Psoas muscle (tissue), 8 donors: ENCODE measurements around the gene ZNF610. TPM values are rescaled to one million over a fixed set of nuclear protein-coding genes. Genes with fewer than 3 reads are reported as not detected.

Source experiments
- ATAC-seq, 4 donors: fragments of 200-7000 bp; cut with Tn5 transposase; one replicate each; pipeline ENCODE4 v1.9.1; 2020; ENCODE audit warnings: moderate library complexity in 3 of 4, mild to moderate bottlenecking in 2 of 4
- DNase-seq, 2 donors: peaks; one replicate each; pipeline ENCODE4 v3.0.0-alpha.2; 2020
- H3K27ac ChIP-seq: fragments of 200-600 bp; one replicate; pipeline ENCODE4 v1.8.0; 2022
- H3K27me3 ChIP-seq, 3 donors: fragments of 200-600 bp in 1 of 3; one replicate each; pipeline versions ENCODE4 v1.6.1 to v1.8.0; 2013 to 2022; ENCODE audit warnings: low read length in 2 of 3, mild to moderate bottlenecking in 2 of 3, moderate library complexity in 1 of 3; ENCODE audit not compliant: insufficient read depth in 3 of 3
- H3K36me3 ChIP-seq, 2 donors: fragments of 200-600 bp in 1 of 2; one replicate each; pipeline versions ENCODE4 v1.6.1 to v1.8.0; 2013 to 2022; ENCODE audit warnings: low read depth in 1 of 2, mild to moderate bottlenecking in 1 of 2, moderate library complexity in 1 of 2; ENCODE audit not compliant: insufficient read depth in 1 of 2
- H3K4me1 ChIP-seq: fragments of 200-600 bp; one replicate; pipeline ENCODE4 v1.8.0; 2022
- H3K4me3 ChIP-seq: fragments of 200-600 bp; one replicate; pipeline ENCODE4 v1.8.0; 2022; ENCODE audit warnings: mild to moderate bottlenecking
- H3K9me3 ChIP-seq: fragments of 200-600 bp; one replicate; pipeline ENCODE4 v1.8.0; 2022
- CTCF ChIP-seq: fragments of 200-600 bp; IDR thresholded peaks from one replicate; pipeline ENCODE4 v1.8.0; 2022; ENCODE audit warnings: antibody characterized with exemption
- whole genome bisulfite sequencing, 3 donors: extraction: QIAGEN DNeasy Blood & Tissue Kit; methylation state at CpG; one replicate each; pipeline versions ENCODE4 v1.1.6 to v1.1.7; 2013; 5-methylcytosine and 5-hydroxymethylcytosine counted together
- intact Hi-C, 2 donors: fragments of 100-400 bp; cut with DNase I; formaldehyde crosslinking; loops; one replicate each; pipeline versions ENCODE4 v1.11.0 to v1.14.2; 2022
- polyA plus RNA-seq, 3 donors: library from polyadenylated mRNA; stranded (reverse); fragments of 200-250 nt; gene quantifications; one replicate each; pipeline ENCODE4 v1.2.3, GENCODE V29; 2013
- total RNA-seq, 4 donors: library from RNA; stranded (reverse); fragmentation: NEBNext Ultra II Directional in 2 of 4; extraction: Animal tissue kit (Norgen Biotek cat#: 25700) in 2 of 4; gene quantifications; one replicate each; pipeline versions ENCODE4 v1.2.1 to v1.2.4, GENCODE V29; 2021 to 2023
- donor health status: healthy with polysubstance abuse.
- donor health status: DM: no; HTN: no; CAD: no; lungs with moderate emphysema.
- donor health status: Bipolar disorder and iron deficiency.
- donor health status: healthy.
- donor health status: DM: yes; HTN: yes; CAD: no.
- donor health status: DM: no; HTN: no; CAD: no.
- donor health status: DM: no; HTN: no; CAD: no.
- donor health status: DM: yes; HTN: yes; CAD: no.

ZNF610 gene
- total and polyA plus RNA-seq, 7 donors, result 0.06 to 3.7 (median 0.62) TPM

- Histone ChIP-seq H3K36me3 (peaks cover 9 to 34% of the 10 kb centered on the region in 2 donors), H3K27ac (peak within 1 kb of the TSS; percentile 82), H3K9me3 (peaks cover 4% of the 10 kb centered on the region), H3K4me3 (peak within 1 kb of the TSS; percentile 68), H3K4me1 (peaks cover 8% of the 10 kb centered on the region), H3K27me3 (no peaks in the 10 kb centered on the region)
- peak; percentile 82 to 92 (median 86) for ATAC-seq
- 0 to 1% (median 1%) methylated on average over 46 to 68 of the region's 75 CpGs for WGBS, 3 donors
- no peak for TF ChIP-seq CTCF
- intact Hi-C loops, result loop anchor here in 1 of 2 donors (2.0 to 5.0 kb wide), 2 partner anchors 28 to 1170 kb away; partner anchors contain the start of genes ZNF766 and ZNF813
- DNase-seq, result peak; percentile 89 to 94
Observed at GRCh38 chr19:52296773-52297600, 39.1 kb upstream of the ZNF610 start, which contains the start of gene ZNF480. Gene ZNF480 (plus strand): TSS chr19:52297169. CDS start chr19:52300413, 3,244 bp downstream.

GRCh38 chr19:52297601-52298364, 38.3 kb upstream of the ZNF610 start:
- peaks cover 12 to 42% of the 10 kb centered on the region in 2 donors for H3K36me3 ChIP-seq
- peaks cover 8% of the 10 kb centered on the region for H3K4me1 ChIP-seq
- DNase-seq (no peak), ATAC-seq (no peak)
- WGBS, 3 donors, result 11 to 12% (median 11%) methylated on average over 18 of the region's 18 CpGs
- intact Hi-C loops, result loop anchor here in 1 of 2 donors (2.0 to 5.0 kb wide), 2 partner anchors 29 to 1170 kb away; partner anchors contain the start of genes ZNF766 and ZNF813
- H3K4me3 ChIP-seq, result peak overlapping the region; percentile 68
- H3K27me3 ChIP-seq, result no peaks in the 10 kb centered on the region
- peak overlapping the region; percentile 82 for H3K27ac ChIP-seq
- H3K9me3 ChIP-seq, result peaks cover 11% of the 10 kb centered on the region
- no peak for TF ChIP-seq CTCF

GRCh38 chr19:52307275-52307674, 28.8 kb upstream of the ZNF610 start:
- no peaks in the 10 kb centered on the region for H3K27me3 ChIP-seq
- no peak overlapping the region for H3K4me3 ChIP-seq
- H3K4me1 ChIP-seq, result no peaks in the 10 kb centered on the region
- DNase-seq, result no peak
- H3K9me3 ChIP-seq, result peaks cover 87% of the 10 kb centered on the region
- 96 to 97% (median 97%) methylated on average over 10 of the region's 10 CpGs for WGBS, 3 donors
- no peak for ATAC-seq
- intact Hi-C loops, result no loop called here
- H3K27ac ChIP-seq, result no peak overlapping the region
- TF ChIP-seq CTCF, result no peak
- peaks cover 33 to 91% of the 10 kb centered on the region in 2 donors for H3K36me3 ChIP-seq

GRCh38 chr19:52322429-52322828, 13.6 kb upstream of the ZNF610 start:
- ATAC-seq, result no peak
- H3K36me3 ChIP-seq, result peaks cover 33 to 60% of the 10 kb centered on the region in 2 donors
- TF ChIP-seq CTCF, result no peak
- 96 to 99% (median 97%) methylated on average over 6 of the region's 6 CpGs for WGBS, 3 donors
- no peaks in the 10 kb centered on the region for H3K27me3 ChIP-seq
- intact Hi-C loops, result no loop called here
- no peaks in the 10 kb centered on the region for H3K4me1 ChIP-seq
- no peak for DNase-seq
- no peak overlapping the region for H3K4me3 ChIP-seq
- no peak overlapping the region for H3K27ac ChIP-seq
- peaks cover 98% of the 10 kb centered on the region for H3K9me3 ChIP-seq
